ENCODE results near the gene TP53BP2.
"Not testable (repeated sequence)": the region's sequence is repeated elsewhere in the genome, so short reads cannot be mapped to it uniquely, and the experiment has no call there.

The TP53BP2 gene, protein sequence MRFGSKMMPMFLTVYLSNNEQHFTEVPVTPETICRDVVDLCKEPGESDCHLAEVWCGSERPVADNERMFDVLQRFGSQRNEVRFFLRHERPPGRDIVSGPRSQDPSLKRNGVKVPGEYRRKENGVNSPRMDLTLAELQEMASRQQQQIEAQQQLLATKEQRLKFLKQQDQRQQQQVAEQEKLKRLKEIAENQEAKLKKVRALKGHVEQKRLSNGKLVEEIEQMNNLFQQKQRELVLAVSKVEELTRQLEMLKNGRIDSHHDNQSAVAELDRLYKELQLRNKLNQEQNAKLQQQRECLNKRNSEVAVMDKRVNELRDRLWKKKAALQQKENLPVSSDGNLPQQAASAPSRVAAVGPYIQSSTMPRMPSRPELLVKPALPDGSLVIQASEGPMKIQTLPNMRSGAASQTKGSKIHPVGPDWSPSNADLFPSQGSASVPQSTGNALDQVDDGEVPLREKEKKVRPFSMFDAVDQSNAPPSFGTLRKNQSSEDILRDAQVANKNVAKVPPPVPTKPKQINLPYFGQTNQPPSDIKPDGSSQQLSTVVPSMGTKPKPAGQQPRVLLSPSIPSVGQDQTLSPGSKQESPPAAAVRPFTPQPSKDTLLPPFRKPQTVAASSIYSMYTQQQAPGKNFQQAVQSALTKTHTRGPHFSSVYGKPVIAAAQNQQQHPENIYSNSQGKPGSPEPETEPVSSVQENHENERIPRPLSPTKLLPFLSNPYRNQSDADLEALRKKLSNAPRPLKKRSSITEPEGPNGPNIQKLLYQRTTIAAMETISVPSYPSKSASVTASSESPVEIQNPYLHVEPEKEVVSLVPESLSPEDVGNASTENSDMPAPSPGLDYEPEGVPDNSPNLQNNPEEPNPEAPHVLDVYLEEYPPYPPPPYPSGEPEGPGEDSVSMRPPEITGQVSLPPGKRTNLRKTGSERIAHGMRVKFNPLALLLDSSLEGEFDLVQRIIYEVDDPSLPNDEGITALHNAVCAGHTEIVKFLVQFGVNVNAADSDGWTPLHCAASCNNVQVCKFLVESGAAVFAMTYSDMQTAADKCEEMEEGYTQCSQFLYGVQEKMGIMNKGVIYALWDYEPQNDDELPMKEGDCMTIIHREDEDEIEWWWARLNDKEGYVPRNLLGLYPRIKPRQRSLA

DNA sequence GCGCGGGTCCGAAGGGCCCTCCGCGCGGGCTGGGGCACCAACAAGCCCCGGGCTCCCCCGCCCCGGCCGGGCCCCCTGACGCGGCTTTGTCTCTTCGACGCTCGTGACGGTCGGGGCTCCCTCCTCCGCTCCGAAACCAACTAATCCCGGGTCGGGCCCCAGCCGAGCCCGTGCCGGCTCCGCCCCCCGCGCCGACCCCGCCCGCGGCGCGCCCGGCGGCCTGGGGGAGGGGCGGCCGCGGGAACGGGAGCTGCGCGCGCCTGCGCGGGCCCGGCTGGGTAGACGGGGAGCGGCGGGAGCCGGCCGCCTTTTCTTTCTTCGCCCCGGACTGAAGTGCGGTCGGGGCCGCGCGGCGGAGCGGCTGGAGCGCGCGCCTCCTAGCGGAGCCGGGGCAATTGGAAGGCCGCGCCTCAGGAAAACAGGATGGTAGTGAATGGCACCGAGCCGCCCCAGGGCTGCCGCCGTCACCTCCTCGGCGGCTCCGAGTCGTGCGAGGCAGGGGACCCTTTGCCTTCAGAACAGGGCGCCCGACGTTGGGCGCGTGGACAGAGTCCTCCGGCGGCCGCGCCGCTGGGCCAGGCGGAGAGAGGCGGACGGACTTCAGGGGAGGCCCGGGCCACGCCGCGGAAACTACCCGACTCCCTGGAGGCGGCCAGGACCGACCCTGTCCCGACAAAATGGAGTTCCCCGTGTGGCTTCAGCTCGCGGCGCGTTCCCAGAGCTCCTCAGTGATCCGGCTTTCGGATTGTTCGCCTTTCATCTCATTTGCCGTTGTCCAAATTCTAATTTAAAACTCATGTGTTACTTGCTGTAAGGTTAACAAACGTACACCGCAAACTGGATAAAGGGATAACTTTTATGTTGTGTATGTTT, at the start of gene TP53BP2:
TP53BP2 (minus strand) TSS at position 138 of the 873 bp plus-strand sequence. CDS start 267 bp downstream, outside the sequence.
- peak; percentile 81 for DNase-seq

DNA sequence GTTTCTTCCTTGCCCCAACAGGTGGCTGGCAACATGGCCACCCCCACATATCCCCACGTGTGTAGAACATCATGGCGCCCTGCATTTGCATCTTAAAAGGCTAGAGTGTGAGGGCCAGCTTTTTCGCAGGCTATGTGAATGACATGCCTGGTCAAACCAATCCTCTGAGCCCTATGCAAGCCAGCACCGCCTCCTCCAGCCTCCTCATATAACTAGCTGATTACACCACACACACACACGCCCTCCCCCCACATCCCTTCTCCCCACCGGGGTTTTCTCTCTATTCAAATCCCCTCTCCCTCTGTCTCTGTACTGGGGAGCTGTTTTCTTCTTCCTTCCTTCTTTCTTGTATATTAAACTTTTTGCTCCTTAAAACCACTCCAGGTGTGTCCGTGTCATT, 44.7 kb upstream of the TP53BP2 start:
- DNase-seq, result not testable (repeated sequence)

DNA sequence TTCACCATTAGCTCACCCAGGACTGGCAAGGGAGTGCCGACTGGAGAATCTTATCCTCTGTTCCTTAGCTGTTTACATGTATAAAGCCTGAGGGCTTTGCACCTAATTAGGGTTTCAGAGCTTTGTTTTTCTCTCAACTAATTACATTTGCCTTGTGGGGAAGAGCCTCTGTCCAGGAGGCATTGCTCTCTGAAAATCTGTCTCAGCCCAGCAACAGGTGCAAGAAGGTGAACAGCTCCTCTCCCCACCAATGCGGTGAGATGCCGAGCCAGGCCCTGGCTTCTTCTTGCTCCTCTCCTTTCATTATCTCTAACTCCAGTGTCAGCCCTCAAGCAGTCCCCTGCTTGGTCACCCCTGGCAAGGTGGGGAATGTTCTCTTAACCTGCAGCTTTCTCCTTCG, 43.6 kb upstream of the TP53BP2 start:
- DNase-seq, result not testable (repeated sequence)

DNA sequence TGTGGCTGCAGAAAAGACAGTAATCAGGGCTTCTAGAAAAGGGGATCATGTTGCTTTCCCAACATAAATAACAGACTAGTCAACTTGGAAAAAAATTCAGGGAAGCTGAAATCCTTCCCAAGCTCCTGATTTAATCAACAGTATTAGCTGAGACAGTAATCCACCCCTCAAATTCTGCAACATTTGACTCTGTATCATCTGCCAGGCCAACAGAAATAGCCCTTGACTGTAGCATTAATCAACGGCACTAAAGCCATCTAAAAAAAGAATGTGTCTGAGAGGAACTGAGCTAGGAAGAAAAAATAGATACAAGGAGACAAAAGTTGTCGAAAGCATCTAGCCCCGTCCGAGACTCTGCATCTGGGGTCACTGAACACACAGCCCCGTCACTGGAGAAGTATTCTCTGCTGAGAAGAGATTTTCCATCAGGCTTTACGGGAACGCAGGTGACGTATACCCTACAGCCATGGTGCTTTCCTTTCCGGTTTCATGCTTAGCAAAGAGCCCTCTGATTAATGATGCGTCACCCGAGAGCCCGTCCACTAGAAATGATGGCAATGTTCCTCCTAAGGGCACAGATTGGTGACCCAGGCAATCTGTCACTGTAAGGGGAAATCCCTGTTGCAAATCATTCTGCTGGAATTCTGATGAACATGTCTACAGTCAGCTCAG, 42.1 kb upstream of the TP53BP2 start:
- DNase-seq, result no peak

DNA sequence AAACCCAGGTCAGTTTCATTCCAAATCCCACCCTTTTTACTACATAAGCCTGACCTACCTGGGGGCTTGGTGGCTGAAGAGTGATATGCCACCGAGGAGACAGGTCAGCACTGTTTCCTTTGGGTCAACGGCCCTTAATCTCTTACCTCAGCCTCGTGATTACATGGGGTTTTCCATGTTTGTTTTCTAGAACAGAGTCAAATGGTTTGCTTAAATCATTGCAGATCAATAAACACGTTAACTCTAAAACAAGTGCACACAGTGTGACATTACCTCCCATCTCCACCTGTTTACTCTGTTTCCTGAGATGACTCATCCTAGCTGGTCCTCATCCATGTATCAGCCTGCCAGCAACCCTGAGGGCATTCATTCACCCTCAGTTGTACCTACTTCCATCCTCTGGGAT, 40.8 kb upstream of the TP53BP2 start:
- DNase-seq, result no peak

DNA sequence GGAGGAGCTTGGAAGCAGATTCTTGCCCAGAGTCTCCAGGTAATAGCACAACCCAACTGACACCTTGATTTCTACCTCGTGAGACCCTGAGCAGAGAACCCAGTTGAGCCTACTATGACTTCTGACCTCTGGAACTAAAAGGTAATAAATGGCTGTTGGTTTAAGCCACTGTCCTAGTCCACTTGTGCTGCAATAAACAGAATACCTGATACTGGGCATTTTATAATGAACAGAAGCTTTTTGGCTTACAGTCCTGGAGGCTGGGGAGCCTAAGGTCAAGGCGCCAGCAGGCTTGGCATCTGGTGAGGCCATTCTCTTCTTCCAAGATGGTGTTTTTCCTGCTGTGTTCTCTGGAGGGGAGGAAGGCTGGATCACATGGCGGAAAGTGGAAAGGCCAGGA, 39.9 kb upstream of the TP53BP2 start:
- DNase-seq, result no peak

DNA sequence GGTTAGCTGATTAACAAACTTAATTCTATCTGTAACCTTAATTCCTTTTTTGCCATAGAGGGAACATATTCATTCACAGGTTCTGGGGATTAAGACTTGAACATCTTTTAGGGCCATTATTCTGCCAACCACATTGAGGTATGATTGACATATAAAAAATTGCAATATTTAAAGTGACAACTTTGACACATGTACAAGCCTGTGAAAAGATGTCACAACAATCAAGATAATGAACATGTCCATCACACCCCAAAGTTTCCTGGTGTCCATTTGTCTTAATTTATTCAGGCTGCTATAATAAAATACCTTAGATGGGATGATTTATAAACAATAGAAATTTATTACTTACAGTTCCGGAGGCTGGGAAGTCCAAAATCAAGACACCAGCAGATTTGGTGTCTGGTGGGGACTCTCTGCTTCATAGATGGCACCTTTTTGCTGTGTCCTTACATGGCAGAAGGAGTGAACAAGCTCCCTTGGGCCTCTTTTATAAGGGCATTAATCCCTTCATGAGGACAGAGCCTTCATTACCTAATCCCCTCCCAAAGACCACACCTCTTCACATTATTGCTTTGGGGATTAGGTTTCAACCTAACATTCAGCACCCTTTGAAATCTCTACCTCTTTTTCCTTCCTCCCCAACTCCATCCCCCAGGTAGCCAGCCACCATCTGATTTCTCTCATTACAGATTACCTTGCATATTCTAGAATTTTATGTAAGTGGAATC, 33.0 kb upstream of the TP53BP2 start:
- no peak for DNase-seq

DNA sequence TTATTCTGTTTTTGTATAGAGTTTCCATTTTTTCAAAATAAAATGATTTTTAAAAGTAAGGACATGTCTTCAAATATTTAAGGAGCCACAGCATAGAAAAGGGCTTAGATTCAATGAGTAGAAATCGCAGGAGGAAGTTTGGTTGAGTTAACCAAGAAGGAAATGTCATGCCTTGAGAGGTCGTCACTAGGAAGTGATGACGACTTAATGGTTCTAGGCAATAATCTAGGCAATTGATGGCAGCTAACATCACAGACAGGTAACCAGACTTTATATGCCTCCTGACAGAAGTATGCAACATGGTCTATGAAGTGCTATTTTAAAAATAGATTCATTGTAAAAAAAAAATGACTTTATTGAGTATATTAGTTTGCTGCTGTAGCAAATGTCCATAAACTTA, 32.1 kb upstream of the TP53BP2 start:
- DNase-seq, result no peak

DNA sequence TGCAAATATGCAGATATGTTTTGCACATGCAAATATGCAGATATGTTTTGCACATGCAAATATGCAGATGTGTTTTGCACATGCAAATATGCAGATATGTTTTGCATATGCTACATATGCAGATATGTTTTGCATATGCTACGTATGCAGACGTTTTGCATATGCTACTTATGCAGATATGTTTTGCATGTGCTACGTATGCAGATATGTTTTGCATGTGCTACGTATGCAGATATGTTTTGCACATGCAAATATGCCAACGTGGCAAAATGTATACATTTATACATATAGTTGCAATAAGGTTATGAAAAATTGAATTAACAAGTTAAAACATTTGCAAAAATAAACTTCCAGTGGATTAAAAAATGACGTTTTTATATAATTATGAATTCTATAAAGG, 30.8 kb upstream of the TP53BP2 start:
- no peak for DNase-seq

DNA sequence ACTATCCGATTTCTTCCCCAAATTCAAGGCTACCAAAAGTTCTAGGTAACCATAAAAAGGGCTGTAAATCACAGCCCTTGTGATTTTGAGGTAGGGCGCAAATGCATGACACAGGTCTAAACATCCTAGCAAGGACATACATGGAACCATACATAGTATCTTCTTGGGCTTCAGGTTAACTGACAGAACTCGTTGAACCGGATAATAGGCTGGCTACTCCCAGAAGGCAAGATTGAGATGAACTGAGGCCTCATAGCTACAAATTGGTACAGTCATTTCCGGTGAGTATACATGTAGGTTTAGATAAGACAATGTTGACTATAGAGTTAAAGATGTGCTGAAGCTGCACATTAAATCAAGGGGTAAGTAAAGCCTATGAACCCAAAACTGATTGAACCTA, 27.3 kb upstream of the TP53BP2 start:
- no peak for DNase-seq

DNA sequence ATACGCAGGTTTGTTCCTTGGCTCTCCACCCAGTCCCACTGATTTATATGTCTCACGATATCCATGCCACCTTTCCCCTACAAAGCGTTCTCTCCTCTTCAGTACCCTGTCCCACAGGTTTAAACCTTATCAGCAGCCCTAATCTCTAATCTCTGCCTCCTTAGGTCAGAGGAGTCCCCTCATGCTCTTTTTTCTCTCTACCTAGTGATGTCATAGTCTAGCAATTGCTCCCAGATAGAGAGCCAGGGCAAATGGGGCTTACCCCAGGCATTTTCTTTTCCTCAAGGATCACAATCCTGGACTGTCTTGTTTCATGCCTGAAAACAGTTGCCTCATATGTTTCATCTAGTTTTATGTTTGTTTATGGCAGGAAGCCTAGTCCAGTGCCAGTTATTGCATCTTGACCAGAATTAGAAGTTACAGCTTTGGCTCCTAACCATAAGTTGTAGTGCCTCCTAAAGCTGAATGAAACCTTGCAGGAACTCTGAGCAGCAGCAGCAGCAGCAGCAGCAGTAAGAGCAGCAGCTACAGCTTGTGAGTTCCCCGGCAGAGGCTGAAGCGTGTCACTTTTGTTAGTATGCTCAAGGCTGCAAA, 26.7 kb upstream of the TP53BP2 start:
- DNase-seq, result no peak

DNA sequence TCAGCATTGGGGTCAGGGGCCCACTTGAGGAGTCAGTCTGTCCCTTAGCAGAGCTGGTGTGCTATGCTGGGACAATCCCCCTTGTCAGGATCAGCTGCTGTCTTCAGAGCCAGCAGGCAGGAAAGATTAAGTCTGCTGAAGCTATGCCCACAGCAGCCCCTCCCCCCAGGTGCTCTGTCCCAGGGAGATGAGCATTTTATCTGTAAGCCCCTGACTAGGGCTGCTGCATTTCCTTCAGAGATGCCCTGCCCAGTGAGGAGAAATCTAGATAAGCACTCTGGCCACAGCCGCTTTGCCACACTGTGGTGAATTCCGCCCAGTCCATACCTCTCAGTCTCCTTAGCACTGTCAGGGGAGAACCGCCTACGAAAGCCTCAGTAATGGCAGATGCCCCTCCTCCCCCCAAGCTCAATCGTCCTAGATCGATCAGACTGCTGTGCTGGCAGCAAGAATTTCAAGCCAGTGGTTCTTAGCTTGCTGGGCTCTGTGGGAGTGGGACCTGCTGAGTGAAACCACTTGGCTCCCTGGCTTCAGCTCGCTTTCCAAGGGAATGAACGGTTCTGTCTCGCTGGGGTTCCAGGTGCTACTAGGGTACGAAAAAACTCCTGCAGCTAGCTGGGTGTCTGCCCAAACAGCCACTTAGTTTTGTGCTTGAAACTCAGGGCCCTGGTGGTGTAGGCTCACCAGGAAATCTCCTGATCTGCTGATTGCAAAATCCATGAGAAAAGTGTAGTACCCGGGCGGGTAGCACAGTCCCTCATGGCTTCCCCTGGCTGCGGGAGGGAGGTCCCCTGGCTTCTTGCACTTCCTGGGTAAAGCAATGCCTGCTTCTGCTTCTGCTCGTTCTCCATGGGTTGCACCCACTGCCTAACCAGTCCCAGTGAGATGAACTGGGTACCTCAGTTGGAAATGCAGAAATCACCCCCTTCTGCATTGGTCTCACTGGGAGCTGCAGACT, 25.1 kb upstream of the TP53BP2 start:
- DNase-seq, result no peak

DNA sequence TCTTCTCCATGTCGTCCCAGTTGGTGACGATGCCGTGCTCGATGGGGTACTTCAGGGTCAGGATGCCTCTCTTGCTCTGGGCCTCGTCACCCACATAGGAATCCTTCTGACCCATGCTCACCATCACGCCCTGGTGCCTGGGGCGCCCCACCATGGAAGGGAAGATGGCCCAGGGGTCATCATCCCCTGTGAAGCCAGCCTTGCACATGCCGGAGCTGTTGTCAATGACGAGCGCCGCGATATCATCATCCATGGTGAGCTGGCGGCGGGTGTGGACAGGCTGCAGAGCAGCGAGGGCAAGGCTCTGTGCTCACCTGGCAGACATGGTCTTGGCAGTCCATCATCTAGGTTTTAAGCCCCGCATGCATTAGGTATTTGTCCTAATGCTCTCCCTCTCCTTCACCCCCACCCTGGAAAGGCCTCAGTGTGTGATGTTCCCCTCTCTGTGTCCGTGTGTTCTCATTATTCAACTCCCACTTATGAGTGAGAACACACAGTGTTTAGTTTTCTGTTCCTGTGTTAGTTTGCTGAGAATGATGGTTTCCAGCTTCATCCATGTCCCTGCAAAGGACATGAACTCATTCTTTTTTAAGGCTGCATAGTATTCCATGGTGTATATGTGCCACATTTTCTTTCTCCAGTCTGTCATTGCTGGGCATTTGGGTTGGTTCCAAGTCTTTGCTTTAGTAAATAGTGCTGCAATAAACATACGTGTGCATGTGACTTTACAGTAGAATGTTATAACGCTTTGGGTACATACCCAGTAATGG, 19.0 kb upstream of the TP53BP2 start:
- DNase-seq, result not testable (repeated sequence)

DNA sequence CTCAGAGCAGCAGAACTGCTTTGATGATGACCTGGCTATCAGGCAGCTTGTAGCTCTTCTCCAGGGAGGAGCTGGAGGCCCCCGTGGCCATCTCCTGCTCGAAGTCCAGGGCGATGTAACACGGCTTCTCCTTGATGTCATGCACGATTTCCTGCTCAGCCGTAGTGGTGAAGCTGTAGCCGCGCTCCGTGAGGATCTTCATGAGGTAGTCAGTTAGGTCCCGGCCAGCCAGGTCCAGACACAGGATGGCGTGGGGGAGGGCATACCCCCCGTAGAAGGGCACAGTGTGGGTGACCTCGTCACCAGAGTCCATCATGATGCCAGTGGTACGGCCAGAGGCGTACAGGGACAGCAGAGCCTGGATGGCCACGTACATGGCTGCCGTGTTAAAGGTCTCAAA, 18.3 kb upstream of the TP53BP2 start:
- DNase-seq, result no peak

DNA sequence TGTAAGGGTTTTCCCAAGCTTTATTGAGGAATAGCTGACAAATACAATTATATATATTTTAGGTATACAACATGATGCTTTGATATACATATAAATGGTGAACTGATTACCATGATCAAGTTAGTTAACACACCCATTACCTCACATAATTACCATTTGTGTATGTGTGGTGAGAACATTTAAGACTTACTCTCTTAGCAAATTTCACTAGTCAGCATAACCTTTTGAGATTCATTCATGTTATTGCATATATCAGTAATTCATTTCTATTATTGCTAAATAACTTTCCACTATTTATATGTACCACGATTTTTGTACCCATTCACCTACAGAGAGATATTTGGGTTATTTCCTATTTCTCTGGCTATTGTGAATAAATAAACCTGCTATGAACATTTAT, 16.2 kb upstream of the TP53BP2 start:
- DNase-seq, result no peak

DNA sequence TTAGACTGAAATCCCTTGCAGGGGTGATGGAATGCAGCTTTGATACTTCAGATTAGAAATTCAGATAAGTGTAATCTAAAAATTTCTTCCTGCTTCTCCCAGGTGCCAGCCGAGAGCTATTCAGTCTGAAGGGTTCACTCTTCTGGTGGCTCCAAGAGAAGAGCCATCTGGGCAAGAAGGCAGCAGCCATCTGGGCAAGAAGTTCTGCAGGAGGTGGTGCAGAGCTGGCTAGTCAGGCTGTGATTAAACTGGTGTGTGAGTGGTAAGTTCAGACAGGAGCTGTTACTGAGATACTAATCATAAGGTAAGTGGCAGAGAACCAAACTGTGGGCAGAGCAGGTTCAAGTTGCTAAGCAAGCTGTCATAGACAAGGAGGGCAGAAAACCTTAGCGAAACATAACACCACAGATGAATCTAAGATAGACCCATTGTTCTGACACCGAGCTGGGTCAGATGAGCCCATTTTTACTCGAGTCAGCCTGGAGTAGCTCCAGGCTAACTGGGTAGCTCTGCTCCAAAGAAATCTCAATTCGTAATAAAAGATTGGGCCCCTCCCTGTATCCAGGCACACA, 14.4 kb upstream of the TP53BP2 start:
- DNase-seq, result no peak

DNA sequence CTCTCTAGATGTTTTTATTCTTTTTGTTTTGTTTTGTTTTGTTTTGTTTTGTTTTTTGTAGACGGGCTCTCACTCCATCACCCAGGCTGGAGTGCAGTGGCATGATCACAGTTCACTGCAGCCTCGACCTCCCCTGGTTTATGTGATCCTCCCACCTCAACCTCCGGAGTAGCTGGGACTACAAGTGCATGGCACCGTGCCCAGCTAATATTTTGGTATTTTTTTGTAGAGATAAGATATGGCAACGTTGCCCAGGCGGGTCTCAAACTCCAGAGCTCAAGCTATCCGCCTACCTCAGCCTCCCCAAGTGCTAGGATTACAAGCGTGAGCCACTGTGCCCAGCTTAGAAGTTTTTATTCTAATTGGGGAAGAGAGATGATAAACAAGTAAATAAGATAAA, 13.3 kb upstream of the TP53BP2 start:
- DNase-seq, result no peak

DNA sequence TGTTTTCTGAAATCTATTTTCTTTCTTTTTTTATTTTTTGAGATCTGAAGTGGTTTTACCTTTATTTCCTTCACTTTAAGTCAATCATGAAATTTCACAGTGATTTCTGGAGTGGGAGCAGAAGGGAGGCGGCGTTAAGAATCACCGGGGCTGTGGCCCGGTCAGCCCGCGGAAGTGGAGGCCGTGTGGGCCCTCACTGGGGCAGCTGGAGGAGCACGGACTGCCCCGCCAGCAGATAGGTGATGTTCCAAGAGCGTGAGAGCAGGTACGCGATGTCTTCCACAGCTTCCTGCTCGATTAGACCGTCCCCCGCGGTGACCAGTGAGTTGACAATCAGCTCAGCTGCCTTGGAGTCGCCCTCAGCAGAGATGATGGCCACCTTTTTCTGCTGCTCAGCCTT, 10.6 kb upstream of the TP53BP2 start:
- no peak for DNase-seq
